ENCODE data around the gene PRRT1. TPM values are rescaled to one million over a fixed set of nuclear protein-coding genes. Genes with fewer than 3 reads are reported as not detected.
"Not testable (repeated sequence)": the region's sequence is repeated elsewhere in the genome, so short reads cannot be mapped to it uniquely, and the experiment has no call there.

The PRRT1 gene
- total RNA-seq, 2 experiments from 2014 or later: 0.43 to 0.79 TPM

- ChIA-PET POLR2A (interaction anchor here (1.0 kb wide), 1 partner anchor 9 kb away, joined by 3 read pairs; no protein-coding TSS in a partner anchor), CTCF (interaction anchor here (0.6 kb wide), 1 partner anchor 1084 kb away, joined by 3 read pairs; the partner anchor contains the start of gene RPS18)
- ATAC-seq (no peak), DNase-seq (no peak)
- H3K27ac Mint-ChIP-seq: peak overlapping the region; percentile 91
- H3K9me3 Mint-ChIP-seq (ENCODE audit: low read depth): no peaks in the 10 kb centered on the region
- intact Hi-C loops (cut with DNase I, micrococcal nuclease): no loop called here
- peaks cover 51% of the 10 kb centered on the region for H3K36me3 Mint-ChIP-seq (ENCODE audit: low read depth)
- H3K27me3 Mint-ChIP-seq: no peaks in the 10 kb centered on the region
- peak overlapping the region; percentile 95 for H3K4me3 Mint-ChIP-seq
- peaks cover 50% of the 10 kb centered on the region for H3K4me1 Mint-ChIP-seq
Measured at GRCh38 chr6:32188381-32189068, 36.8 kb upstream of the PRRT1 start.

GRCh38 chr6:32187725-32188380 lies 36.1 kb upstream of the PRRT1 start:
- H3K9me3 Mint-ChIP-seq (ENCODE audit: low read depth); CTCF ChIA-PET; DNase-seq; intact Hi-C loops (cut with DNase I, micrococcal nuclease); POLR2A ChIA-PET; ATAC-seq; H3K27me3 Mint-ChIP-seq: not testable (repeated sequence)
- peak overlapping the region; percentile 91 for H3K27ac Mint-ChIP-seq
- H3K4me1 Mint-ChIP-seq: peaks cover 49% of the 10 kb centered on the region
- H3K4me3 Mint-ChIP-seq: peak overlapping the region; percentile 95
- peaks cover 56% of the 10 kb centered on the region for H3K36me3 Mint-ChIP-seq (ENCODE audit: low read depth)

- ATAC-seq (no peak), DNase-seq (no peak)
- Mint-ChIP-seq H3K27ac (peak overlapping the region; percentile 87), H3K9me3 (ENCODE audit: low read depth) (no peaks in the 10 kb centered on the region), H3K4me1 (peaks cover 54% of the 10 kb centered on the region), H3K4me3 (peak overlapping the region; percentile 95), H3K27me3 (no peaks in the 10 kb centered on the region), H3K36me3 (ENCODE audit: low read depth) (peaks cover 60% of the 10 kb centered on the region)
- intact Hi-C loops (cut with DNase I, micrococcal nuclease): no loop called here
- ChIA-PET POLR2A (no interaction called here), CTCF (no interaction called here)
Measured at GRCh38 chr6:32187009-32187709, 35.4 kb upstream of the PRRT1 start.

- peaks cover 57% of the 10 kb centered on the region for H3K4me1 Mint-ChIP-seq
- peak overlapping the region; percentile 87 for H3K27ac Mint-ChIP-seq
- H3K27me3 Mint-ChIP-seq; CTCF ChIA-PET; ATAC-seq; intact Hi-C loops (cut with DNase I, micrococcal nuclease); H3K9me3 Mint-ChIP-seq (ENCODE audit: low read depth); DNase-seq: not testable (repeated sequence)
- H3K4me3 Mint-ChIP-seq: peak overlapping the region; percentile 39
- POLR2A ChIA-PET: interaction anchor here (0.6 to 0.7 kb wide), 2 partner anchors 10 to 374 kb away, joined by 5 to 6 read pairs; no protein-coding TSS in a partner anchor
- H3K36me3 Mint-ChIP-seq (ENCODE audit: low read depth): peaks cover 57% of the 10 kb centered on the region
Measured at GRCh38 chr6:32186151-32186840, 34.6 kb upstream of the PRRT1 start.

- POLR2A ChIA-PET: interaction anchor here (0.6 to 0.7 kb wide), 3 partner anchors 9 to 640 kb away, joined by 3 to 6 read pairs (median 5); no protein-coding TSS in a partner anchor
- Mint-ChIP-seq H3K27ac (peak overlapping the region; percentile 87), H3K4me3 (peak overlapping the region; percentile 39), H3K4me1 (peaks cover 60% of the 10 kb centered on the region), H3K36me3 (ENCODE audit: low read depth) (peaks cover 57% of the 10 kb centered on the region)
- H3K27me3 Mint-ChIP-seq; intact Hi-C loops (cut with DNase I, micrococcal nuclease); H3K9me3 Mint-ChIP-seq (ENCODE audit: low read depth); CTCF ChIA-PET: not testable (repeated sequence)
- peak; percentile 80 for DNase-seq
- peak; percentile 69 for ATAC-seq
Measured at GRCh38 chr6:32185681-32186131, 34.0 kb upstream of the PRRT1 start.

GRCh38 chr6:32184084-32184640 lies 32.4 kb upstream of the PRRT1 start, which contains the start of gene AGER:
TSS of gene AGER (minus strand) at chr6:32184253. CDS start at chr6:32184222, 31 bp downstream.
- POLR2A ChIA-PET: no interaction called here
- Mint-ChIP-seq H3K9me3 (ENCODE audit: low read depth) (no peaks in the 10 kb centered on the region), H3K27me3 (no peaks in the 10 kb centered on the region), H3K4me1 (peaks cover 74% of the 10 kb centered on the region), H3K27ac (peak within 1 kb of the TSS; percentile 69), H3K4me3 (no peak within 1 kb of the TSS), H3K36me3 (ENCODE audit: low read depth) (peaks cover 67% of the 10 kb centered on the region)
- ATAC-seq (no peak), DNase-seq (no peak)
- intact Hi-C loops (cut with DNase I, micrococcal nuclease): no loop called here
- CTCF ChIA-PET: no interaction called here

GRCh38 chr6:32183483-32184083 lies 31.8 kb upstream of the PRRT1 start:
- POLR2A ChIA-PET: interaction anchor here (1.2 to 1.7 kb wide), 2 partner anchors 9 to 12 kb away, joined by 5 to 9 read pairs; partner anchors contain the start of gene GPSM3
- ATAC-seq: no peak
- H3K27ac Mint-ChIP-seq: peak overlapping the region; percentile 69
- CTCF ChIA-PET: no interaction called here
- H3K4me3 Mint-ChIP-seq: no peak overlapping the region
- DNase-seq: no peak
- peaks cover 67% of the 10 kb centered on the region for H3K36me3 Mint-ChIP-seq (ENCODE audit: low read depth)
- intact Hi-C loops (cut with DNase I, micrococcal nuclease): no loop called here
- no peaks in the 10 kb centered on the region for H3K9me3 Mint-ChIP-seq (ENCODE audit: low read depth)
- H3K4me1 Mint-ChIP-seq: peaks cover 74% of the 10 kb centered on the region
- no peaks in the 10 kb centered on the region for H3K27me3 Mint-ChIP-seq

GRCh38 chr6:32183030-32183429 lies 31.3 kb upstream of the PRRT1 start:
- Mint-ChIP-seq H3K4me1 (peaks cover 68% of the 10 kb centered on the region), H3K36me3 (ENCODE audit: low read depth) (peaks cover 63% of the 10 kb centered on the region), H3K4me3 (no peak overlapping the region), H3K27me3 (no peaks in the 10 kb centered on the region), H3K9me3 (ENCODE audit: low read depth) (no peaks in the 10 kb centered on the region), H3K27ac (peak overlapping the region; percentile 69)
- CTCF ChIA-PET: no interaction called here
- intact Hi-C loops (cut with DNase I, micrococcal nuclease): no loop called here
- ATAC-seq (no peak), DNase-seq (no peak)
- POLR2A ChIA-PET: interaction anchor here (1.2 to 1.7 kb wide), 2 partner anchors 9 to 12 kb away, joined by 5 to 9 read pairs; partner anchors contain the start of gene GPSM3

GRCh38 chr6:32182555-32182981 lies 30.8 kb upstream of the PRRT1 start:
- H3K27me3 Mint-ChIP-seq: no peaks in the 10 kb centered on the region
- peak overlapping the region; percentile 69 for H3K27ac Mint-ChIP-seq
- H3K9me3 Mint-ChIP-seq (ENCODE audit: low read depth): no peaks in the 10 kb centered on the region
- no peak for DNase-seq
- peaks cover 64% of the 10 kb centered on the region for H3K4me1 Mint-ChIP-seq
- H3K36me3 Mint-ChIP-seq (ENCODE audit: low read depth): peaks cover 59% of the 10 kb centered on the region
- POLR2A ChIA-PET: interaction anchor here (1.2 to 1.7 kb wide), 2 partner anchors 10 to 13 kb away, joined by 5 to 9 read pairs; partner anchors contain the start of gene GPSM3
- intact Hi-C loops (cut with DNase I, micrococcal nuclease): no loop called here
- CTCF ChIA-PET: no interaction called here
- H3K4me3 Mint-ChIP-seq: no peak overlapping the region
- ATAC-seq: no peak

GRCh38 chr6:32181915-32182529 lies 30.3 kb upstream of the PRRT1 start:
- peak overlapping the region; percentile 19 for H3K27ac Mint-ChIP-seq
- peaks cover 63% of the 10 kb centered on the region for H3K4me1 Mint-ChIP-seq
- no peak overlapping the region for H3K4me3 Mint-ChIP-seq
- H3K27me3 Mint-ChIP-seq: no peaks in the 10 kb centered on the region
- POLR2A ChIA-PET: interaction anchor here (1.2 to 1.7 kb wide), 2 partner anchors 10 to 13 kb away, joined by 5 to 9 read pairs; partner anchors contain the start of gene GPSM3
- CTCF ChIA-PET: no interaction called here
- peaks cover 53% of the 10 kb centered on the region for H3K36me3 Mint-ChIP-seq (ENCODE audit: low read depth)
- intact Hi-C loops (cut with DNase I, micrococcal nuclease): no loop called here
- ATAC-seq (no peak), DNase-seq (no peak)
- H3K9me3 Mint-ChIP-seq (ENCODE audit: low read depth): no peaks in the 10 kb centered on the region
